A549 (cell line): ENCODE results near the gene PPP1R3D. TPM values are rescaled to one million over a fixed set of nuclear protein-coding genes. Genes with fewer than 3 reads are reported as not detected.
A peak's percentile ranks its signal among the peaks of the same experiment; 100 is the strongest.

Experiments
- ATAC-seq, 2 experiments: fragments of 200-7000 bp in 1 of 2; fragments of >200 bp in 1 of 2; cut with Nextera tagmentation in 1 of 2; cut with Tn5 transposase in 1 of 2; 3 replicates each; pipeline versions ENCODE4 v1.8.0 to v1.9.1; 2018 to 2020; ENCODE audit warnings: mild to moderate bottlenecking in 1 of 2, moderate library complexity in 1 of 2
- CTCF ChIA-PET: fragments of 300-600 bp; sonication (Branson Sonifier 250); formaldehyde crosslinking; extraction: SDS; loops from one replicate; lab custom pipeline; 2021; ENCODE audit warnings: antibody characterized with exemption, inconsistent platforms; lab: Yijun Ruan, JAX
- POLR2A ChIA-PET: fragments of 350-600 bp; formaldehyde crosslinking; extraction: SDS; loops from one replicate; lab custom pipeline; 2021; ENCODE audit warnings: antibody characterized with exemption, inconsistent platforms; lab: Yijun Ruan, JAX
- DNase-seq, 2 experiments: peaks; one replicate each; pipeline versions ENCODE4 v3.0.0 to v3.0.0-alpha.2; 2011 to 2016; ENCODE audit warnings: low read depth in 1 of 2, low spot score in 1 of 2
- FAIRE-seq: peaks from 2 replicates; lab custom pipeline; 2011; peaks lifted over from hg19 to GRCh38; lab: Jason Lieb, UNC
- H3K27ac ChIP-seq, 2 experiments: fragments of >200 bp; sonication (Bioruptor Twin); formaldehyde crosslinking; 3 replicates each; pipeline ENCODE4 v1.5.1; 2016 to 2017
- H3K4me1 ChIP-seq: fragments of >200 bp; sonication (Bioruptor Twin); formaldehyde crosslinking; 3 replicates; pipeline ENCODE4 v1.6.1; 2016
- H3K4me2 ChIP-seq: fragments of >200 bp; sonication (Bioruptor Twin); formaldehyde crosslinking; 3 replicates; pipeline ENCODE4 v1.6.1; 2016
- H3K4me3 ChIP-seq: fragments of >200 bp; sonication (Bioruptor Twin); formaldehyde crosslinking; 3 replicates; pipeline ENCODE4 v1.5.1; 2016
- H3K9me3 ChIP-seq: fragments of >200 bp; sonication (Bioruptor Twin); formaldehyde crosslinking; 3 replicates; pipeline ENCODE4 v1.6.1; 2016
- CBX8 ChIP-seq: fragments of 200-600 bp; sonication (generic); IDR thresholded peaks from 2 replicates; pipeline ENCODE4 v1.6.1; 2016
- CEBPB ChIP-seq, 2 experiments: fragments of >200 bp in 1 of 2; sonication (Bioruptor Twin) in 1 of 2; formaldehyde crosslinking in 1 of 2; IDR thresholded peaks; 2 replicates each; pipeline ENCODE4 v1.6.1; 2012 to 2016
- EHF ChIP-seq: fragments of 250-450 bp; sonication (Bioruptor Pico); IDR thresholded peaks from 2 replicates; pipeline ENCODE4 v1.5.0; 2020; ENCODE audit warnings: mild to moderate bottlenecking
- EHMT2 ChIP-seq: fragments of 200-600 bp; sonication (generic); IDR thresholded peaks from 2 replicates; pipeline ENCODE4 v1.6.1; 2016; ENCODE audit warnings: antibody characterized with exemption, low read depth, mild to moderate bottlenecking, moderate library complexity
- ESRRA ChIP-seq: fragments of 150-350 bp; IDR thresholded peaks from 2 replicates; pipeline ENCODE4 v1.6.1; 2014; ENCODE audit warnings: mild to moderate bottlenecking, low read length, borderline replicate concordance
- FOSL2 ChIP-seq, 2 experiments: fragments of 450-650 bp in 1 of 2; fragments of >200 bp in 1 of 2; sonication (Bioruptor Twin) in 1 of 2; formaldehyde crosslinking; IDR thresholded peaks; 2 replicates each; pipeline versions ENCODE4 v1.5.0 to v1.6.1; 2016 to 2020; ENCODE audit warnings: mild to moderate bottlenecking in 1 of 2, moderate library complexity in 1 of 2
- GATA3 ChIP-seq: IDR thresholded peaks from 2 replicates; pipeline ENCODE4 v1.6.1; 2012; ENCODE audit warnings: borderline replicate concordance
- HEYL ChIP-seq: fragments of 250-450 bp; sonication (Bioruptor Pico); IDR thresholded peaks from 2 replicates; pipeline ENCODE4 v1.8.0; 2021; ENCODE audit warnings: mild to moderate bottlenecking, moderate library complexity
- KDM5A ChIP-seq: fragments of 200-600 bp; sonication (generic); IDR thresholded peaks from 2 replicates; pipeline ENCODE4 v1.6.1; 2016; ENCODE audit warnings: antibody characterized with exemption, mild to moderate bottlenecking
- NFE2L2 ChIP-seq: fragments of 150-350 bp; conservative IDR thresholded peaks from 2 replicates; pipeline ENCODE4 v1.6.1; 2014; ENCODE audit warnings: low read length
- NR3C1 ChIP-seq: fragments of >200 bp; sonication (Bioruptor Twin); formaldehyde crosslinking; IDR thresholded peaks from 3 replicates; pipeline ENCODE4 v1.6.1; 2017
- POLR2AphosphoS2 ChIP-seq: conservative IDR thresholded peaks from 2 replicates; pipeline ENCODE4 v1.6.1; 2012; ENCODE audit warnings: low read length, improper control_type of control experiment, inconsistent platforms
- RAD21 ChIP-seq, 2 experiments: fragments of >200 bp in 1 of 2; sonication (Bioruptor Twin) in 1 of 2; formaldehyde crosslinking in 1 of 2; IDR thresholded peaks in 1 of 2; conservative IDR thresholded peaks in 1 of 2; 2 replicates in 1 of 2; 3 replicates in 1 of 2; pipeline ENCODE4 v1.6.1; 2012 to 2018; ENCODE audit warnings: inconsistent platforms in 1 of 2
- RNF2 ChIP-seq: fragments of 200-600 bp; sonication (generic); IDR thresholded peaks from 2 replicates; pipeline ENCODE4 v1.6.1; 2016; ENCODE audit warnings: low read depth, mild to moderate bottlenecking, antibody characterized with exemption, moderate library complexity, borderline replicate concordance
- ZFP36 ChIP-seq: fragments of 450-650 bp; IDR thresholded peaks from 2 replicates; pipeline ENCODE4 v1.6.1; 2014; ENCODE audit warnings: borderline replicate concordance; ENCODE audit not compliant: partially characterized antibody
- WGBS: methylation state at CpG from one replicate; pipeline ENCODE4 v1.1.6; 2017; ENCODE audit errors: missing lambda C conversion rate; 5-methylcytosine and 5-hydroxymethylcytosine counted together
- polyA plus RNA-seq, 4 experiments: library from polyadenylated mRNA; depleted of rRNA in 3 of 4; stranded (reverse); fragments of >200 nt; fragmentation: RNase III in 1 of 4; extraction: RNeasy Plus Mini Kit Qiagen cat#74134 plus additional on column Dnase treatment in 1 of 4; gene quantifications; 2 replicates in 3 of 4; 3 replicates in 1 of 4; pipeline ENCODE4 v1.2.3, GENCODE V29; 2011 to 2017
- TF ChIP-seq, protein P1 (sequence below): fragments of >200 bp; sonication (Bioruptor Twin); formaldehyde crosslinking; IDR thresholded peaks from 3 replicates; pipeline ENCODE4 v1.5.1; 2016
- TF ChIP-seq, protein P2 (sequence below): IDR thresholded peaks from 2 replicates; pipeline ENCODE4 v1.6.1; 2012
- TF ChIP-seq, protein P3 (sequence below): fragments of 250-450 bp; sonication (Bioruptor Pico); IDR thresholded peaks from 2 replicates; pipeline ENCODE4 v1.5.0; 2021; ENCODE audit warnings: mild to moderate bottlenecking, moderate library complexity, borderline replicate concordance
- TF ChIP-seq, protein P4 (sequence below): fragments of >200 bp; sonication (Bioruptor Twin); formaldehyde crosslinking; IDR thresholded peaks from 3 replicates; pipeline ENCODE4 v1.6.1; 2016
- TF ChIP-seq, protein P5 (sequence below): fragments of >200 bp; sonication (Bioruptor Twin); formaldehyde crosslinking; IDR thresholded peaks from 2 replicates; pipeline ENCODE4 v1.6.1; 2016

PPP1R3D gene
- polyA plus RNA-seq, 2 of the 4 experiments (the other 2 are of a cell fraction) = 2.7 to 3.9 TPM

DNA sequence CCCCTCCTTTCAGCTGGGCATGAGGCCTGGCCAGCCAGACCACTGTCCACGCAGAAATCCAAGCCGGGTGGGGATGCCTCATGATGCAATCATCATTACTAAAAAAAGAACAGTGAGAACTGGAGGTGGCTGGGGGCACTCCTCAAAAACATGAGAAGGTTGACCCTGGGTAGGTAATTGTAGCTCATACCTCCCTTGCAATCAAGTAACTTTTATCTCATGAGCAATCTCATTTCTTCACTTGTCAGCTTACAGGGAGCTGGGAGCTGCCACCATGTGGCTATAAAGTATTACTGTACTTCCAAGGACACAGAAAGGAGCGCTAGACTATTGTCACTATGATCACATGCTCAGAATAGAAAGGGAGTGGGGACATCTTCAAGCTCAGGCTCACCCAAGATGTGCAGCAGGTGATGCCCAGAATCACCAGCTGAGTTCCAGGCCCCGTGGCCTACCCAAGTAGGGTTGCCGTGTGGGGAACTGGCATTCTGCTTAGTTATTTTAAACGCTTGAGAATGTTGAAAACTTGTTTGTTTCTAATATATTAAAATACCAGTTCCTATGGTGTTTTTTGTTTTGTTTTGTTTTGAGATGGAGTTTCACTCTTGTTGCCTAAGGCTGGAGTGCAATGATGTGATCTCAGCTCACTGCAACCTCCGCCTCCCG, 15.2 kb upstream of the PPP1R3D start:
- Histone ChIP-seq H3K4me1 (no peaks in the 10 kb centered on the region), H3K4me3 (no peak overlapping the region), H3K27ac (no peak overlapping the region), H3K4me2 (no peak overlapping the region), H3K9me3 (no peaks in the 10 kb centered on the region)
- ATAC-seq (peak; percentile 85 to 92), DNase-seq (peak; percentile 40 to 49), FAIRE-seq (no peak)
- TF ChIP-seq, protein P1, sequence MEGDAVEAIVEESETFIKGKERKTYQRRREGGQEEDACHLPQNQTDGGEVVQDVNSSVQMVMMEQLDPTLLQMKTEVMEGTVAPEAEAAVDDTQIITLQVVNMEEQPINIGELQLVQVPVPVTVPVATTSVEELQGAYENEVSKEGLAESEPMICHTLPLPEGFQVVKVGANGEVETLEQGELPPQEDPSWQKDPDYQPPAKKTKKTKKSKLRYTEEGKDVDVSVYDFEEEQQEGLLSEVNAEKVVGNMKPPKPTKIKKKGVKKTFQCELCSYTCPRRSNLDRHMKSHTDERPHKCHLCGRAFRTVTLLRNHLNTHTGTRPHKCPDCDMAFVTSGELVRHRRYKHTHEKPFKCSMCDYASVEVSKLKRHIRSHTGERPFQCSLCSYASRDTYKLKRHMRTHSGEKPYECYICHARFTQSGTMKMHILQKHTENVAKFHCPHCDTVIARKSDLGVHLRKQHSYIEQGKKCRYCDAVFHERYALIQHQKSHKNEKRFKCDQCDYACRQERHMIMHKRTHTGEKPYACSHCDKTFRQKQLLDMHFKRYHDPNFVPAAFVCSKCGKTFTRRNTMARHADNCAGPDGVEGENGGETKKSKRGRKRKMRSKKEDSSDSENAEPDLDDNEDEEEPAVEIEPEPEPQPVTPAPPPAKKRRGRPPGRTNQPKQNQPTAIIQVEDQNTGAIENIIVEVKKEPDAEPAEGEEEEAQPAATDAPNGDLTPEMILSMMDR = peak; percentile 27
- TF ChIP-seq GATA3 (peak; percentile 53; the same call in 1 of the 2 replicates), CEBPB (IDR thresholded peaks at IDR 0.05) (no peak), RAD21 (conservative IDR thresholded peaks at IDR 0.05 in 1 of 2, IDR thresholded peaks at IDR 0.05 in 1 of 2) (peak; percentile 17 to 19; a peak in 1 of 5 replicates)
- 66% methylated on average over 8 of the region's 8 CpGs for WGBS
- POLR2A ChIA-PET = interaction anchor here (1.5 kb wide), 1 partner anchor 15 kb away, joined by 8 read pairs; the partner anchor contains the start of genes FAM217B and PPP1R3D
- CTCF ChIA-PET = interaction anchor here (0.6 to 2.4 kb wide), 6 partner anchors 10 to 358 kb away, joined by 3 to 15 read pairs (median 4); partner anchors contain the start of genes FAM217B, PPP1R3D and SYCP2

DNA sequence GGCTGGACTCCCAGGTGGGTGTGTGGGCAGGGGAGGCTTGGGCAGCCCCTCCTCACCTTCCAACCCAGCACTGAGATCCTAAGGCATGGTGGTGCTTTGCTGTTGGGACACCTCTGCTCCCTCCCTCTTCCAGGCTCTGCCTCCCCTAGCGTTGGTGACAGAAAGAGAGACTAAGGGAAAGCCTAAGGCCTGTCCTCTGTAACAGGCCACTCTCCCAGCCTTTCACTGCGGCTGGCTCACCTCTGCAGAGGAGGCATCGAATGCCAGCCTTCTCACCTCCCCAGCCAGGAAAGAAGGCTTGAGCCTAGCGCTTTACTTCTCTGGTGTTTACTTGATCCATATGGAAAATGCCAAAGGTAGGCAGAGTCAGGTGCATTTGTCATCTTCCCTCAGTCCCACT, 14.6 kb upstream of the PPP1R3D start:
- H3K4me3 ChIP-seq = no peak overlapping the region
- H3K9me3 ChIP-seq = no peaks in the 10 kb centered on the region
- H3K4me2 ChIP-seq = no peak overlapping the region
- ATAC-seq = no peak
- POLR2A ChIA-PET = interaction anchor here (1.5 kb wide), 1 partner anchor 14 kb away, joined by 8 read pairs; the partner anchor contains the start of genes FAM217B and PPP1R3D
- TF ChIP-seq, protein P2, sequence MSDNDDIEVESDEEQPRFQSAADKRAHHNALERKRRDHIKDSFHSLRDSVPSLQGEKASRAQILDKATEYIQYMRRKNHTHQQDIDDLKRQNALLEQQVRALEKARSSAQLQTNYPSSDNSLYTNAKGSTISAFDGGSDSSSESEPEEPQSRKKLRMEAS = no peak
- TF ChIP-seq ESRRA (no peak), ZFP36 (no peak), NFE2L2 (no peak), CBX8 (no peak), RNF2 (no peak), RAD21 (conservative IDR thresholded peaks at IDR 0.05 in 1 of 2, IDR thresholded peaks at IDR 0.05 in 1 of 2) (no peak), POLR2AphosphoS2 (no peak), KDM5A (no peak), HEYL (no peak), EHF (no peak), NR3C1 (no peak), EHMT2 (no peak), FOSL2 (IDR thresholded peaks at IDR 0.05) (no peak), FOSL2 (CRISPR knock-in tag; IDR thresholded peaks at IDR 0.05) (no peak)
- TF ChIP-seq, protein P3, sequence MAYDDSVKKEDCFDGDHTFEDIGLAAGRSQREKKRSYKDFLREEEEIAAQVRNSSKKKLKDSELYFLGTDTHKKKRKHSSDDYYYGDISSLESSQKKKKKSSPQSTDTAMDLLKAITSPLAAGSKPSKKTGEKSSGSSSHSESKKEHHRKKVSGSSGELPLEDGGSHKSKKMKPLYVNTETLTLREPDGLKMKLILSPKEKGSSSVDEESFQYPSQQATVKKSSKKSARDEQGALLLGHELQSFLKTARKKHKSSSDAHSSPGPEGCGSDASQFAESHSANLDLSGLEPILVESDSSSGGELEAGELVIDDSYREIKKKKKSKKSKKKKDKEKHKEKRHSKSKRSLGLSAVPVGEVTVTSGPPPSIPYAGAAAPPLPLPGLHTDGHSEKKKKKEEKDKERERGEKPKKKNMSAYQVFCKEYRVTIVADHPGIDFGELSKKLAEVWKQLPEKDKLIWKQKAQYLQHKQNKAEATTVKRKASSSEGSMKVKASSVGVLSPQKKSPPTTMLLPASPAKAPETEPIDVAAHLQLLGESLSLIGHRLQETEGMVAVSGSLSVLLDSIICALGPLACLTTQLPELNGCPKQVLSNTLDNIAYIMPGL = no peak
- TF ChIP-seq, protein P4, sequence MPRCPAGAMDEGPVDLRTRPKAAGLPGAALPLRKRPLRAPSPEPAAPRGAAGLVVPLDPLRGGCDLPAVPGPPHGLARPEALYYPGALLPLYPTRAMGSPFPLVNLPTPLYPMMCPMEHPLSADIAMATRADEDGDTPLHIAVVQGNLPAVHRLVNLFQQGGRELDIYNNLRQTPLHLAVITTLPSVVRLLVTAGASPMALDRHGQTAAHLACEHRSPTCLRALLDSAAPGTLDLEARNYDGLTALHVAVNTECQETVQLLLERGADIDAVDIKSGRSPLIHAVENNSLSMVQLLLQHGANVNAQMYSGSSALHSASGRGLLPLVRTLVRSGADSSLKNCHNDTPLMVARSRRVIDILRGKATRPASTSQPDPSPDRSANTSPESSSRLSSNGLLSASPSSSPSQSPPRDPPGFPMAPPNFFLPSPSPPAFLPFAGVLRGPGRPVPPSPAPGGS = no peak
- TF ChIP-seq, protein P5, sequence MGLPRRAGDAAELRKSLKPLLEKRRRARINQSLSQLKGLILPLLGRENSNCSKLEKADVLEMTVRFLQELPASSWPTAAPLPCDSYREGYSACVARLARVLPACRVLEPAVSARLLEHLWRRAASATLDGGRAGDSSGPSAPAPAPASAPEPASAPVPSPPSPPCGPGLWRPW = no peak
- TF ChIP-seq, all 56 proteins: peak for 0
- Histone ChIP-seq H3K27ac (no peak overlapping the region), H3K4me1 (no peaks in the 10 kb centered on the region)
- no peak for FAIRE-seq
- CTCF ChIA-PET = interaction anchor here (1.1 to 2.4 kb wide), 3 partner anchors 15 to 358 kb away, joined by 3 to 15 read pairs (median 4); partner anchors contain the start of genes FAM217B, PPP1R3D and SYCP2
- no peak for DNase-seq
- WGBS = 89% methylated on average over 4 of the region's 4 CpGs
